GM19099 (cell line): ENCODE results near the gene MYT1.

ENCODE experiments used
- POLR2A ChIP-seq: IDR thresholded peaks from 3 replicates; pipeline ENCODE4 v1.6.1; 2011; ENCODE audit warnings: low read depth; ENCODE audit not compliant: insufficient read length; ENCODE audit errors: extremely low read depth

The MYT1 gene

GRCh38 chr20:64234291-64234791, 70.1 kb downstream of the MYT1 start:
- TF ChIP-seq POLR2A: no peak

- TF ChIP-seq POLR2A: no peak
These were observed 72.2 kb downstream of the MYT1 start for GRCh38 chr20:64236137-64237088.

GRCh38 chr20:64237316-64237715, 73.1 kb downstream of the MYT1 start:
- no peak for TF ChIP-seq POLR2A

- no peak for TF ChIP-seq POLR2A
These were observed 74.0 kb downstream of the MYT1 start for GRCh38 chr20:64238115-64238825.

- peak; percentile 17 for TF ChIP-seq POLR2A
These were observed 74.7 kb downstream of the MYT1 start for GRCh38 chr20:64238851-64239387.

GRCh38 chr20:64239449-64240242, 75.4 kb downstream of the MYT1 start:
- no peak for TF ChIP-seq POLR2A

GRCh38 chr20:64240243-64241015, 76.2 kb downstream of the MYT1 start:
- no peak for TF ChIP-seq POLR2A

- no peak for TF ChIP-seq POLR2A
These were observed 76.8 kb downstream of the MYT1 start for GRCh38 chr20:64241061-64241460.

- no peak for TF ChIP-seq POLR2A
These were observed 77.9 kb downstream of the MYT1 start for GRCh38 chr20:64242003-64242796.

- TF ChIP-seq POLR2A: no peak
These were observed 78.7 kb downstream of the MYT1 start for GRCh38 chr20:64242797-64243475.

- TF ChIP-seq POLR2A: no peak
These were observed 80.1 kb downstream of the MYT1 start for GRCh38 chr20:64244281-64244805.

- TF ChIP-seq POLR2A: no peak
These were observed 80.8 kb downstream of the MYT1 start for GRCh38 chr20:64244870-64245603.
